Measurements from ENCODE around the gene TMEM145. TPM values are rescaled to one million over a fixed set of nuclear protein-coding genes. Genes with fewer than 3 reads are reported as not detected.

The TMEM145 gene
- total RNA-seq, 1 experiment from 2014 or later = 4.9 TPM

DNA sequence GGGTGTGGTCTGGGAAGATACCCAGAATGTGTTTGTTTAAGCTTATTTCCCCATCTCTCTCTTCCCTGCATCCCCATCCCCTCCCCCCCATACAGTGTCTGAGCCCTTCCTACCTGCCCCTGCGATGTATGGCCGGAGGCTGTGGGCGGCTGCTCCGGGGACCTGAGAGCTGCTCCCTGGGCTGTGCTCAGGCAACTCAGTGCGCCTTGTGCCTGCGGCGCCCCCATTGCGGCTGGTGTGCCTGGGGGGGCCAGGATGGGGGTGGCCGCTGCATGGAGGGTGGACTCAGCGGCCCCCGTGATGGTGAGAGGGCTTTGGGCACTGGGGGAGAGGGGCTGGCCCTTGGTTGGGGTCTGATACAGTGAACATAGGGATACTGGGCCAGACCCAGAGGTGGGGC, 55.3 kb downstream of the TMEM145 start:
- H3K36me3 ChIP-seq (ENCODE audit: insufficient read depth, low read length, poor library complexity, severe bottlenecking) = peaks cover 8% of the 10 kb centered on the region
- intact Hi-C loops (cut with micrococcal nuclease; ENCODE audit: unreplicated experiment) = no loop called here
- DNase-seq (ENCODE audit: low spot score) = no peak
- POLR2A ChIA-PET (ENCODE audit: low non-redundant PET) = no interaction called here
- H3K4me1 ChIP-seq (ENCODE audit: insufficient read depth, low read length, poor library complexity, severe bottlenecking) = no peaks in the 10 kb centered on the region
- no peak for TF ChIP-seq EZH2 (IDR thresholded peaks at IDR 0.05; ENCODE audit: borderline replicate concordance, low read depth, low read length, poor library complexity, severe bottlenecking)
- TF ChIP-seq, protein P1, sequence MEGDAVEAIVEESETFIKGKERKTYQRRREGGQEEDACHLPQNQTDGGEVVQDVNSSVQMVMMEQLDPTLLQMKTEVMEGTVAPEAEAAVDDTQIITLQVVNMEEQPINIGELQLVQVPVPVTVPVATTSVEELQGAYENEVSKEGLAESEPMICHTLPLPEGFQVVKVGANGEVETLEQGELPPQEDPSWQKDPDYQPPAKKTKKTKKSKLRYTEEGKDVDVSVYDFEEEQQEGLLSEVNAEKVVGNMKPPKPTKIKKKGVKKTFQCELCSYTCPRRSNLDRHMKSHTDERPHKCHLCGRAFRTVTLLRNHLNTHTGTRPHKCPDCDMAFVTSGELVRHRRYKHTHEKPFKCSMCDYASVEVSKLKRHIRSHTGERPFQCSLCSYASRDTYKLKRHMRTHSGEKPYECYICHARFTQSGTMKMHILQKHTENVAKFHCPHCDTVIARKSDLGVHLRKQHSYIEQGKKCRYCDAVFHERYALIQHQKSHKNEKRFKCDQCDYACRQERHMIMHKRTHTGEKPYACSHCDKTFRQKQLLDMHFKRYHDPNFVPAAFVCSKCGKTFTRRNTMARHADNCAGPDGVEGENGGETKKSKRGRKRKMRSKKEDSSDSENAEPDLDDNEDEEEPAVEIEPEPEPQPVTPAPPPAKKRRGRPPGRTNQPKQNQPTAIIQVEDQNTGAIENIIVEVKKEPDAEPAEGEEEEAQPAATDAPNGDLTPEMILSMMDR (conservative IDR thresholded peaks at IDR 0.05; ENCODE audit: low read depth, low read length) = no peak
- peaks cover 5% of the 10 kb centered on the region for H3K9me3 ChIP-seq (ENCODE audit: low read depth, low read length, poor library complexity, severe bottlenecking)
- CTCF ChIA-PET = no interaction called here
- no TSS peak for BruUV-seq (replicated peaks)
- H3K27me3 ChIP-seq (replicated peaks; ENCODE audit: insufficient read depth, low read depth, low read length, poor library complexity) = no peaks in the 10 kb centered on the region
- no peak overlapping the region for H3K27ac ChIP-seq (ENCODE audit: low read depth, low read length, poor library complexity, severe bottlenecking)
- H3K4me3 ChIP-seq (ENCODE audit: low read depth, low read length, poor library complexity, severe bottlenecking) = no peak overlapping the region

DNA sequence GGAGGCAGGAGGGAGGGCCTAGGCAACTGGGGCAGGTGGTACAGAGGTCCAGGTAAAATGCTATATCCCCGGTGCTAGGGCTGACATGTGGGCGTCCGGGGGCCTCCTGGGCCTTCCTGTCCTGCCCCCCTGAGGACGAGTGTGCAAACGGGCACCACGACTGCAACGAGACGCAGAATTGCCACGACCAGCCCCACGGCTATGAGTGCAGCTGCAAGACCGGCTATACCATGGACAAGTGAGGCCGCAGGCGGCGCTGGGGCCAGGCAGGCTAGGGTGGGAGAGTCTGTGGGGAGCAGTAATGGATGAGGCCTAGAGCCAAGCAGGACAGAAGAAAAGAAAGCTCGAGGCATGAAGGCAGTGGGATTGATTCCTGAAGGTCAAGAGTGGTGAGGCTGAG, 55.7 kb downstream of the TMEM145 start:
- Histone ChIP-seq H3K27ac (ENCODE audit: low read depth, low read length, poor library complexity, severe bottlenecking) (no peak overlapping the region), H3K4me1 (ENCODE audit: insufficient read depth, low read length, poor library complexity, severe bottlenecking) (no peaks in the 10 kb centered on the region), H3K27me3 (replicated peaks; ENCODE audit: insufficient read depth, low read depth, low read length, poor library complexity) (no peaks in the 10 kb centered on the region), H3K4me3 (ENCODE audit: low read depth, low read length, poor library complexity, severe bottlenecking) (no peak overlapping the region), H3K36me3 (ENCODE audit: insufficient read depth, low read length, poor library complexity, severe bottlenecking) (peaks cover 4% of the 10 kb centered on the region), H3K9me3 (ENCODE audit: low read depth, low read length, poor library complexity, severe bottlenecking) (peaks cover 3% of the 10 kb centered on the region)
- BruUV-seq (replicated peaks) = no TSS peak
- POLR2A ChIA-PET (ENCODE audit: low non-redundant PET) = no interaction called here
- CTCF ChIA-PET = no interaction called here
- no peak for TF ChIP-seq EZH2 (IDR thresholded peaks at IDR 0.05; ENCODE audit: borderline replicate concordance, low read depth, low read length, poor library complexity, severe bottlenecking)
- TF ChIP-seq, protein P1 (conservative IDR thresholded peaks at IDR 0.05; ENCODE audit: low read depth, low read length) = no peak
- intact Hi-C loops (cut with micrococcal nuclease; ENCODE audit: unreplicated experiment) = no loop called here
- no peak for DNase-seq (ENCODE audit: low spot score)

DNA sequence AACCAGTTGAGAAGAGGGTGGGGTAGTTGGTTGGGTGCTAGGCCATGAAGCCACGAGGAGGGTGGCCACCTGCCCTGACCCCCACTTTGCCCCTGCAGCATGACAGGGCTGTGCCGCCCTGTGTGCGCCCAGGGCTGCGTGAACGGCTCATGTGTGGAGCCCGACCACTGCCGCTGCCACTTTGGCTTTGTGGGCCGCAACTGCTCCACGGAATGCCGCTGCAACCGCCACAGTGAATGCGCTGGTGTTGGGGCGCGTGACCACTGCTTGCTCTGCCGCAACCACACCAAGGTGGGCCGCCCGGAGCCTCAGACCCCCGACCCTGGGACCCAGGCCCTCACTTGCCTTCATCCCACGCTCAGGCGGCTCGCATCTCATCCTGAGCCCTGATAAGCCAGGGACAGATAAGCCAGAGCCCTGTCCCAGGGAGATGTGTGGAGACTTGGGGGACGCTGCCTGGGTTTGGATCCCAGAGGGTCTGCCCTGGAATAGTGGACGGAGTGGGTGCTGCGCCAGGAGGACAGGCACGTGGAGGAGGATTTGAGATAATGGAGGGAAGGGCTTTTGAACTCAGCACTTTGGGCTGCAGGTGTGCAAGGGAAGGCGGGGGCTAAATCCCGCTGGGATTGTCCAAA, 56.4 kb downstream of the TMEM145 start:
- no peak for TF ChIP-seq EZH2 (IDR thresholded peaks at IDR 0.05; ENCODE audit: borderline replicate concordance, low read depth, low read length, poor library complexity, severe bottlenecking)
- TF ChIP-seq, protein P1 (conservative IDR thresholded peaks at IDR 0.05; ENCODE audit: low read depth, low read length) = no peak
- Histone ChIP-seq H3K4me1 (ENCODE audit: insufficient read depth, low read length, poor library complexity, severe bottlenecking) (no peaks in the 10 kb centered on the region), H3K4me3 (ENCODE audit: low read depth, low read length, poor library complexity, severe bottlenecking) (no peak overlapping the region), H3K9me3 (ENCODE audit: low read depth, low read length, poor library complexity, severe bottlenecking) (no peaks in the 10 kb centered on the region), H3K36me3 (ENCODE audit: insufficient read depth, low read length, poor library complexity, severe bottlenecking) (no peaks in the 10 kb centered on the region), H3K27ac (ENCODE audit: low read depth, low read length, poor library complexity, severe bottlenecking) (no peak overlapping the region), H3K27me3 (replicated peaks; ENCODE audit: insufficient read depth, low read depth, low read length, poor library complexity) (no peaks in the 10 kb centered on the region)
- intact Hi-C loops (cut with micrococcal nuclease; ENCODE audit: unreplicated experiment) = no loop called here
- no peak for DNase-seq (ENCODE audit: low spot score)
- ChIA-PET CTCF (no interaction called here), POLR2A (ENCODE audit: low non-redundant PET) (no interaction called here)
- no TSS peak for BruUV-seq (replicated peaks)

Data from A673 (cell line).